Measurements from ENCODE around the gene SLC35E3.

GRCh38 chr12:68755536-68756243, 9.7 kb downstream of the SLC35E3 start:
- no peak for TF ChIP-seq CTCF (IDR thresholded peaks at IDR 0.05)
- no peak for TF ChIP-seq POLR2A (IDR thresholded peaks at IDR 0.05)
